Neural progenitor cell (in vitro differentiated cells): ENCODE results near the gene DKKL1. TPM values are rescaled to one million over a fixed set of nuclear protein-coding genes. Genes with fewer than 3 reads are reported as not detected.
"Not testable (repeated sequence)": the region's sequence is repeated elsewhere in the genome, so short reads cannot be mapped to it uniquely, and the experiment has no call there.

Source experiments
- DNase-seq: peaks from one replicate; pipeline ENCODE4 v3.0.0-alpha.2; 2016; ENCODE audit warnings: low spot score
- H2AFZ ChIP-seq: fragments of 200-600 bp; sonication (generic); replicated peaks from 2 replicates; pipeline ENCODE4 v1.6.1; 2016; ENCODE audit warnings: antibody characterized with exemption
- H3F3A ChIP-seq: fragments of 200-600 bp; sonication (generic); 2 replicates; pipeline ENCODE4 v1.6.1; 2016; ENCODE audit warnings: antibody characterized with exemption, low read depth
- H3K27ac ChIP-seq: fragments of 200-600 bp; sonication (generic); 2 replicates; pipeline ENCODE4 v1.5.1; 2016; ENCODE audit warnings: mild to moderate bottlenecking
- H3K27me3 ChIP-seq: fragments of 200-600 bp; sonication (generic); 2 replicates; pipeline ENCODE4 v1.6.1; 2016; ENCODE audit warnings: mild to moderate bottlenecking, moderate library complexity
- H3K36me3 ChIP-seq: fragments of 200-600 bp; sonication (generic); 2 replicates; pipeline ENCODE4 v1.5.1; 2016
- H3K4me1 ChIP-seq: fragments of 200-600 bp; sonication (generic); 2 replicates; pipeline ENCODE4 v1.6.1; 2016; ENCODE audit warnings: mixed run types
- H3K4me2 ChIP-seq: fragments of 200-600 bp; sonication (generic); 2 replicates; pipeline ENCODE4 v1.6.1; 2016
- H3K4me3 ChIP-seq: fragments of 200-600 bp; sonication (generic); 2 replicates; pipeline ENCODE4 v1.5.1; 2016
- H3K79me2 ChIP-seq: fragments of 200-600 bp; sonication (generic); 2 replicates; pipeline ENCODE4 v1.6.1; 2016; ENCODE audit warnings: low read depth
- H3K9ac ChIP-seq: fragments of 200-600 bp; sonication (generic); 2 replicates; pipeline ENCODE4 v1.6.1; 2016
- H3K9me3 ChIP-seq: fragments of 200-600 bp; sonication (generic); 2 replicates; pipeline ENCODE4 v1.5.1; 2016; ENCODE audit warnings: low read depth
- H4K20me1 ChIP-seq: fragments of 200-600 bp; sonication (generic); 2 replicates; pipeline ENCODE4 v1.6.1; 2016; ENCODE audit warnings: low read depth
- H3K27ac Mint-ChIP-seq: 3 replicates; pipeline ENCODE4 v1.8.0; 2021; ENCODE audit warnings: mixed read lengths
- H3K27me3 Mint-ChIP-seq: 2 replicates; pipeline ENCODE4 v1.8.0; 2022; ENCODE audit warnings: low read depth, mild to moderate bottlenecking, inconsistent platforms, moderate library complexity, mixed read lengths; ENCODE audit not compliant: insufficient read depth
- H3K36me3 Mint-ChIP-seq: 3 replicates; pipeline ENCODE4 v1.8.0; 2021; ENCODE audit warnings: mixed read lengths
- H3K4me1 Mint-ChIP-seq: 3 replicates; pipeline ENCODE4 v1.8.0; 2021; ENCODE audit warnings: mixed read lengths
- H3K4me3 Mint-ChIP-seq: 3 replicates; pipeline ENCODE4 v1.8.0; 2021; ENCODE audit warnings: mild to moderate bottlenecking, moderate library complexity, mixed read lengths
- H3K9me3 Mint-ChIP-seq: 3 replicates; pipeline ENCODE4 v1.8.0; 2020; ENCODE audit warnings: mixed read lengths
- CTCF ChIP-seq: fragments of 200-600 bp; sonication (generic); IDR thresholded peaks from 2 replicates; pipeline ENCODE4 v1.5.1; 2017; ENCODE audit warnings: antibody characterized with exemption, mild to moderate bottlenecking
- EZH2 ChIP-seq: fragments of 200-600 bp; sonication (generic); IDR thresholded peaks from 2 replicates; pipeline ENCODE4 v1.6.1; 2017; ENCODE audit warnings: antibody characterized with exemption, mild to moderate bottlenecking, moderate library complexity
- EZH2phosphoT487 ChIP-seq: fragments of 200-600 bp; sonication (generic); IDR thresholded peaks from 2 replicates; pipeline ENCODE4 v1.6.1; 2017; ENCODE audit warnings: antibody characterized with exemption
- total RNA-seq: library from RNA; depleted of rRNA; stranded (reverse); fragments of >200 nt; gene quantifications from 2 replicates; pipeline ENCODE4 v1.2.3, GENCODE V29; 2015; ENCODE audit warnings: low replicate concordance

The DKKL1 gene
- total RNA-seq, 1 donor from 2014 or later = 3.0 TPM

GRCh38 chr19:49368711-49369358, 5.2 kb downstream of the DKKL1 start:
- H3K79me2 ChIP-seq = no peaks in the 10 kb centered on the region
- H3K27ac Mint-ChIP-seq = no peak overlapping the region
- no peaks in the 10 kb centered on the region for H3K9me3 ChIP-seq
- H3F3A ChIP-seq = peaks cover 12% of the 10 kb centered on the region
- H3K27me3 ChIP-seq = no peaks in the 10 kb centered on the region
- H2AFZ ChIP-seq = no peak overlapping the region
- peaks cover 3% of the 10 kb centered on the region for H3K4me1 ChIP-seq
- H3K9ac ChIP-seq = no peak overlapping the region
- no peak overlapping the region for H3K27ac ChIP-seq
- no peak overlapping the region for H3K4me3 Mint-ChIP-seq
- peaks cover 6% of the 10 kb centered on the region for H3K9me3 Mint-ChIP-seq
- H3K36me3 ChIP-seq = no peaks in the 10 kb centered on the region
- no peaks in the 10 kb centered on the region for H4K20me1 ChIP-seq
- TF ChIP-seq EZH2 = no peak
- TF ChIP-seq EZH2phosphoT487 = no peak
- TF ChIP-seq CTCF = no peak
- H3K4me3 ChIP-seq = no peak overlapping the region
- H3K4me1 Mint-ChIP-seq = no peaks in the 10 kb centered on the region
- peaks cover 3% of the 10 kb centered on the region for H3K36me3 Mint-ChIP-seq
- peaks cover 4% of the 10 kb centered on the region for H3K27me3 Mint-ChIP-seq
- no peak overlapping the region for H3K4me2 ChIP-seq
- DNase-seq = no peak

GRCh38 chr19:49371184-49371583, 7.5 kb downstream of the DKKL1 start:
- Histone ChIP-seq H3K36me3 (no peaks in the 10 kb centered on the region), H3K4me2 (no peak overlapping the region), H3K27me3 (no peaks in the 10 kb centered on the region), H3K27ac (no peak overlapping the region), H3K9me3 (no peaks in the 10 kb centered on the region), H3F3A (peaks cover 3% of the 10 kb centered on the region), H3K79me2 (no peaks in the 10 kb centered on the region), H4K20me1 (no peaks in the 10 kb centered on the region), H3K4me1 (no peaks in the 10 kb centered on the region), H3K4me3 (no peak overlapping the region), H2AFZ (no peak overlapping the region), H3K9ac (no peak overlapping the region)
- TF ChIP-seq EZH2phosphoT487 (no peak), CTCF (no peak), EZH2 (no peak)
- Mint-ChIP-seq H3K36me3 (peaks cover 3% of the 10 kb centered on the region), H3K4me1 (peaks cover 3% of the 10 kb centered on the region), H3K4me3 (no peak overlapping the region), H3K27me3 (peaks cover 2% of the 10 kb centered on the region), H3K27ac (no peak overlapping the region), H3K9me3 (peaks cover 6% of the 10 kb centered on the region)
- DNase-seq = no peak

- not testable (repeated sequence) for DNase-seq, H3K36me3 ChIP-seq, H3K4me1 Mint-ChIP-seq, H3K27ac ChIP-seq, H3F3A ChIP-seq, H3K9me3 Mint-ChIP-seq, H3K4me1 ChIP-seq, H3K9ac ChIP-seq, H3K27ac Mint-ChIP-seq, H4K20me1 ChIP-seq, H3K4me3 Mint-ChIP-seq, H3K4me2 ChIP-seq, H2AFZ ChIP-seq, H3K9me3 ChIP-seq, H3K36me3 Mint-ChIP-seq, H3K4me3 ChIP-seq, H3K79me2 ChIP-seq, H3K27me3 ChIP-seq, H3K27me3 Mint-ChIP-seq
Observed at GRCh38 chr19:49373174-49373573, 9.5 kb downstream of the DKKL1 start.

- Mint-ChIP-seq H3K36me3 (no peaks in the 10 kb centered on the region), H3K27ac (peak overlapping the region; percentile 12), H3K4me3 (no peak overlapping the region), H3K27me3 (no peaks in the 10 kb centered on the region), H3K9me3 (peaks cover 2% of the 10 kb centered on the region), H3K4me1 (peaks cover 3% of the 10 kb centered on the region)
- H3K9ac ChIP-seq = no peak overlapping the region
- DNase-seq = no peak
- TF ChIP-seq EZH2phosphoT487 = no peak
- no peak for TF ChIP-seq CTCF
- no peak for TF ChIP-seq EZH2
- peaks cover 3% of the 10 kb centered on the region for H3F3A ChIP-seq
- no peak overlapping the region for H3K4me2 ChIP-seq
- H4K20me1 ChIP-seq = no peaks in the 10 kb centered on the region
- no peak overlapping the region for H3K27ac ChIP-seq
- H3K9me3 ChIP-seq = no peaks in the 10 kb centered on the region
- no peaks in the 10 kb centered on the region for H3K4me1 ChIP-seq
- H3K4me3 ChIP-seq = no peak overlapping the region
- no peaks in the 10 kb centered on the region for H3K36me3 ChIP-seq
- H3K27me3 ChIP-seq = no peaks in the 10 kb centered on the region
- no peaks in the 10 kb centered on the region for H3K79me2 ChIP-seq
- no peak overlapping the region for H2AFZ ChIP-seq
Observed at GRCh38 chr19:49374665-49375434, 11.2 kb downstream of the DKKL1 start.
